ENCODE data around the gene PREB.

DNA sequence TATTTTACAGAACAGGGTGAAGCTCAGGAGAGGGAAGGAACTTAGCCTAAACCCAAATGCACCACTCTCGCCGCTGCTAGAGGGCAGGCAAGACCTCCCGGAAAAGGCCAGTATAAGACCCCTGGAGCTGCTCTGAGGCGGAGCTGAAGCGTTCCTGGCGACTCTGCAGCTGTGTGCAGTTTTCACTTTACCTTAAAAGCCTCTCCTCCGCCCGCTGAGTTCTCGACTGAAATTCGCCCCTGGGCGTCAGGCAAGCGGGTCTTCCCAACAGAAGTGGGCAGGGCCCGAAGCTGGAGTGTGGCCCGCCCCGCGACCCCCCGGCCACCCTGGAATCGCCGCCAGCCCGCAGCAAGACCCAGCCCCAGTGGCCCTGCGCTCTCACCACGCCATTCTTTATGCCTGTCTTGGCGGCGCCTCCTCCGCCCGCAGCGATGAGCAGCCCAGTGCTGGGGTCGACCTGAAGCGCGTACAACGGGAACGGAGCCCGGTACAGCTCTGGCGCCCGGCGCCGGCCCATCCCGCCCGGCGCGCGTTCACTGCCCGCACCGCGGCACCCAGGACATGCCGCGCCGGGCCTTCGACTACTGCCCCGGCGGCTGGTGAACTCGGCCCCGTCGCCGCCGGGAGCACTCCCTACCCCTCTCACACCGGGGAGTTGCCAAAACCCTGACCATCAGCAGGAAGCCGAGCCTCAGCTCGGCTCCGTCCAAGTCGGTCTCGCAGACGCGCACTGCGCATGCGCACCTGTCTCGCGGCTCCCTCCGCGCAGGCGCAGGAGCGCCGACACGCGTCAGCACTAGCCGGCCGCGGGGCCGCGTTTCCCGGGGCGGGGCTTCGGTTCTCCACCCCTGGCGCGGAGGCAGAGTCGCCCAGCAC, at the start of gene PREB:
- TF ChIP-seq, protein P1, sequence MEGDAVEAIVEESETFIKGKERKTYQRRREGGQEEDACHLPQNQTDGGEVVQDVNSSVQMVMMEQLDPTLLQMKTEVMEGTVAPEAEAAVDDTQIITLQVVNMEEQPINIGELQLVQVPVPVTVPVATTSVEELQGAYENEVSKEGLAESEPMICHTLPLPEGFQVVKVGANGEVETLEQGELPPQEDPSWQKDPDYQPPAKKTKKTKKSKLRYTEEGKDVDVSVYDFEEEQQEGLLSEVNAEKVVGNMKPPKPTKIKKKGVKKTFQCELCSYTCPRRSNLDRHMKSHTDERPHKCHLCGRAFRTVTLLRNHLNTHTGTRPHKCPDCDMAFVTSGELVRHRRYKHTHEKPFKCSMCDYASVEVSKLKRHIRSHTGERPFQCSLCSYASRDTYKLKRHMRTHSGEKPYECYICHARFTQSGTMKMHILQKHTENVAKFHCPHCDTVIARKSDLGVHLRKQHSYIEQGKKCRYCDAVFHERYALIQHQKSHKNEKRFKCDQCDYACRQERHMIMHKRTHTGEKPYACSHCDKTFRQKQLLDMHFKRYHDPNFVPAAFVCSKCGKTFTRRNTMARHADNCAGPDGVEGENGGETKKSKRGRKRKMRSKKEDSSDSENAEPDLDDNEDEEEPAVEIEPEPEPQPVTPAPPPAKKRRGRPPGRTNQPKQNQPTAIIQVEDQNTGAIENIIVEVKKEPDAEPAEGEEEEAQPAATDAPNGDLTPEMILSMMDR (IDR thresholded peaks at IDR 0.05), result peak in 1 of 3 experiments; percentile 15
- TF ChIP-seq POLR2AphosphoS5 (IDR thresholded peaks at IDR 0.05), result peak; percentile 97 to 99

Data from esophagus muscularis mucosa (tissue), 3 donors.